NK-92 (cell line): ENCODE data around the gene TCHHL1.

Experiments used
- DNase-seq: peaks from one replicate; lab custom pipeline; 2025; ENCODE audit not compliant: unreplicated experiment; lab: John Stamatoyannopoulos, UW

TCHHL1 gene

DNA sequence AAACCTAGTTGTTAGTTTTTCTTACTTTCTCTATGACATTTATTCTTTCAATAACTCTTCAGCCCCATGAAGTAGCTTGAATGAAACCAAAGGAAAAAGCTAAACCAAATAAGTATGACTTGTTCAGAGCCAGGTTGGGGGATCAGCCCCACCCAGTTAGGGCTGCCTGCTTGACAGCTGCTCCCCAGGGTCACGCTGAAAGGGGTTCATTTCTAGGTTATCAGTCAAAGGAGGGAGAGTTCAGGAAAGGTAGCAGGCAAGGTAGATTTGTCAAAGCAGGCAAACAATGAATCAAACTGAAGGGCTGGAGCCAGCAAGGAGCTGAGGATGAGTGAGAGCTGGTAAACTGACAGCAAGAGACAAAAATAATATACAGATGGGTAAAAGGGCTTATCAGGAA is 49.0 kb downstream of the TCHHL1 start:
- no peak for DNase-seq

DNA sequence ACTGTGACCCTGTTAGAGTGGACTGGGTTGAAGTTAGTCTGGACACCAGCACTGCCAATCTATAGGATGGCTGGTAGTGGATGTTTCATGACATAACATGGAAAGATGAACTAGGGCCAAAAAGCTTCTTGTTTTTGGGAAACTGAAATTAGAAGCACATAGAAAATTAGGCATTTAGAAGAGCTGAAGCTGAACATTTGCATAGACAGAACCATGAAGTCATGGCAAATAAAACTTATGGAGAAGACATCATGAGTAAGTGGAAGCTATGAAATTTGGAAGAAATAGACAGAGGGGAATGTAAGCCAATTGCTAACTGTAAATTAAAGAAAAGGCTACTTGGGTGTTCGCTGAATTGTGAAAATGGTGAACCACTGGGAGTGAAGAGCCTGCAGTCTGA is 49.4 kb downstream of the TCHHL1 start:
- no peak for DNase-seq

DNA sequence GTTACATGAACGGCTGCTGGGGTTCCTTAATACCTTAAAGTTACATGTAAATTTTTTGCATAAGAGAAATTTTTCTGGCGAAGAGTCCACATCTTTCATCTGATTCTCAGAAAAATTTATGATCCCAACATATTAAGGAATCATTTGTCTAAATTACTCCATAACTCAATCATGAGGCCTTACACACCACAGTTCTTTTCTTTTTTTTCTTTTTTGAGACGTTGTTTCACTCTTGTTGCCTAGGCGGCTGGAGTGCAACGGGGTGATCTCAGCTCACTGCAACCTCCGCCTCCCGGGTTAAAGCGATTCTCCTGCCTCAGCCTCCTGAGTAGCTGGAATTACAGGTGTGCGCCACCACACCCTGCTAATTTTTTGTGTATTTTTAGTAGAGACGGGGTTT is 50.0 kb downstream of the TCHHL1 start:
- no peak for DNase-seq

DNA sequence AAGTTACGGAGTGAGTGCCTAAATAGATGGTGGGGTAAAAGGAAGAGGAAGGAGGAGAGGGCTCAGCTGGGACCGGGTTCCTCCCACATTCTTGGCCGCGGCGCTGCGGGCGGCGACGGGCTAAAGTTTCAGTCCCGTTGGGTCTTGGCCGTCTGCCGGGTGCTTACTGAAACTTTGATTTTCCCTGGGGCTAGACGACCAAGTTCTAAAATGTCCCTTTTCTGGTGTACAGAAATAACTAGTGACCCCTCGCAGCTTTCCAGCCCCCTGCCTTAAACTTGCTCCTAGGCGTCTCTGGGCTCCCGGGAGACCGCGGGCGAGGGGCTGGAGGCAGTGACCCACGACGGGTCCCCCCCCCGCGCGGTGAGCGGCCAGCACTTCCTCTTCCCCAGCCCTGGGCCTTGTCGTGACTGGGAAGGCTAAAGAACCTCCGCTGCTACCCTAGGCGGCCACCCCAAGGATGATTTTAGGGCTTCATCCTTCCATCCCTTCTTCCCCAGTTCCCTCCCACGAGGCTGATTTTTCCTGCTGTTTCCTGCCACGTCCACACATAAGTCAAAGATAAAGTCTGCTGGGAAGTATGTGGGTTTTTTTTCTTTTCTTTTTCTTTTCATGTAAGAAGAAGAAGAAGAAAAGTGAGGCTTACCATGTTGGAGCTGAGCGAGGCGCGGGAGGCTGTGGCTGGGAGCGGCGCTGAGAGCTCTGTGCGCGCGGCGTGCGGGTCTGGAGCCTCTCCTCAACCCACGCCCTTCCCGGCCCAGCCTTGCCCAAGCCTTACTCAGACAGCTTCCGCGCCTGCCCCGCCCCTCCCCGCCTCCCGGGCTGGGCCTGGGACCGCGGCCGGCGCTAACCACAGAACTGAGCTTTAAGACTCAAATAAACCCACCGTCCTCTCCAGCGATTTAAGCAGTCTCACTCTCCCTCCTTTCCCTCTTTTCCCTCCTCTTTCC is 52.3 kb downstream of the TCHHL1 start, which contains the start of gene S100A11:
Gene S100A11 (minus strand): TSS at position 738 of the 950 bp plus-strand sequence. CDS start 89 bp downstream, at position 649.
- DNase-seq, result no peak

DNA sequence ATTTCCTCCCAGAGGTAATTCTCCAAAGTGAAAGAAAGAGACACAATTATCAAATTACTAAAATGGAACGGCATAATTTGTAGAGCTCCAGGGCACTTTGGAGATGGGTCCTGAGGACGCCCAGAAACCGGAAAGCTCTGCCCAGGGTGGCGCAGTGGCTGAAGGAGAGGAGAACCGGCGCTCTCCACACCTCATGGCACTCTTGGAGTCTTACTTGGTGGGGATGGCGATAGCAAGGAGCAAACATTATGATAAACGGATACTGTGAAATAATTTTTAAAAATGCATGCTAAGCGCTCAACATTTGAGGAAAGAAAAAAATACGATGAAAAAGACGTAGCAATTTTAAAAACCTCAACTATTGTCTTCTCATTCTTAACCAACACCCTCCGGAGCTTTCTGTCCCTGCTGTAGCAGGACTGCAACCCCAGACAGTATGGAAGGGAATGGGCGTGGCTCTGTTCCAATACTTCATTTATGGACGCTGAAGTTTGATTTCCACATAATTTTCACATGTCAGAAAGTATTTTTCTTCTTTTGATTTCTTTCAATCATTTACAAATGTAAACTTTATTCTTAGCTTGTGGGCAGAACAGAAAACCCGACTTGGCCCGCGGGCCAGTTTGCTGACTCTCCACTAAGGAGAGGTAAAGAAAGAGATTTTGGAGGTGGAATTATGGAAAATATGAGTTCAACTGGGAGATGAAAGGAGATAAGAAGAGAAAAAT is 53.2 kb downstream of the TCHHL1 start:
- no peak for DNase-seq

DNA sequence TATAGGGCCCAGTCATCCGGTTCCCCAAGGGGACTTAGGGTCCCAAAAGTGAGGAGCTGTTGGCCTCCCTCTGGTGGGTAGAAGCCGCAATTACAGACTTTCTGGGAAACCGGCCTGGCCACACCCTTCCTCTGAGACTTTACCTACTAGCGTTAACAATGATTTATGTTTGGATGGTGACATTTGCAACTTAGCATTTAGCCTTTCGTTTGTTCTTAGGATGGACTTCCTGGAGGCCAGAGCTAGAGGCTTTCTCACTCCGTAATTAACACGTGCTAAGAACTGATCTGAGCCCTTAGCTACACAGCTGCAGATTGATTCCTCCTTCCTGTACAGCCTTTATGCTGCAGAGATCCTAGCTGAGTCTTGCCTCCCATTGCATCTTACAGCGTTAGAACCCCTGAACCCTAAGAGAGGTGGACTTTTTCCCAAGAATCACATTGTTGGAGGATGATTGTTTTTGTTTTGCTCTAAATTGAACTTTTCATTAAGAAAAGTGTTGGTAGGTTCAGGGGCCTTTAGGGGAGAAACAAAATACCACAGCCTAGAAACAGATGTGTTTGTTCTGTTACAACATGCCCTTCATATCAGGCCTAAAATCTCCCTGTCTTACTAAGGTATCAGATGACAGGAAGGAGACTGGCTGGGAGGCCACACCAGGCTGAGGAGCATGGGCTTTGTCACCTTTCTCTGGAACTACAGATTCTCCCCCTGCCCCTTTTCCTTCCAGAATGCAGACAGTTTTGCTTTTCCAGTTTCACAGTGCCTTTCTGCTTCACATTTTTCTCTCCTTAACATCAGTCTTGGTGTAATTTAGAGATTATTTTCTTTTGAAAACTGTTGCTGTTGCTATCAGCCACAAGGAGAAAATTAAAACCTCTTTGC is 54.0 kb downstream of the TCHHL1 start:
- no peak for DNase-seq

DNA sequence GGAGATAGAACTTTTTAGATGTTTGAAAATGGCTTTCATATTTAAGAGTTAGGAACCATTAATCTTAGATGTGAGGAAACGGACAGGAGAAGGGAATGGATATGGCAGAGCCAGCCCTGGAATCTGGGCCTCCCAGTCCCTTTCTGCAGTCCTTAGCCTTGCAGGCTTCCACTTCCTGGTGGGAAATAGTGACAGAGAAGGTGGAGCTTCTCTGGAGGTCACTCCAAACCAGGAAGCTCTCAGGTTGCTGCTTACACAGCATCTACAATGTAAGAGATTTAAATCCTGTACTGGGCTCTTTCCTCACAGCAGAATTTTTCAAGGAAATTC is 54.6 kb downstream of the TCHHL1 start:
- DNase-seq, result no peak
